IgD-negative memory B cell (primary cell): ENCODE data around the gene ARPP21. TPM values are rescaled to one million over a fixed set of nuclear protein-coding genes. Genes with fewer than 3 reads are reported as not detected.

Experiments used
- H3K27ac Mint-ChIP-seq, 3 donors: one replicate each; pipeline ENCODE4 v1.8.0; 2020 to 2022; ENCODE audit warnings: mild to moderate bottlenecking in 3 of 3, mixed read lengths in 3 of 3, moderate library complexity in 1 of 3
- H3K27me3 Mint-ChIP-seq: one replicate; pipeline ENCODE4 v1.8.0; 2021; ENCODE audit warnings: mixed read lengths
- H3K36me3 Mint-ChIP-seq: one replicate; pipeline ENCODE4 v1.8.0; 2020; ENCODE audit warnings: mild to moderate bottlenecking, mixed read lengths
- H3K4me1 Mint-ChIP-seq, 3 donors: one replicate each; pipeline ENCODE4 v1.8.0; 2020 to 2022; ENCODE audit warnings: mixed read lengths in 3 of 3, mild to moderate bottlenecking in 1 of 3
- H3K4me3 Mint-ChIP-seq, 4 donors: one replicate each; pipeline ENCODE4 v1.8.0; 2020 to 2022; ENCODE audit warnings: mild to moderate bottlenecking in 4 of 4, mixed read lengths in 4 of 4, moderate library complexity in 3 of 4
- H3K9me3 Mint-ChIP-seq, 3 donors: one replicate each; pipeline ENCODE4 v1.8.0; 2020 to 2021; ENCODE audit warnings: mixed read lengths in 3 of 3, mild to moderate bottlenecking in 1 of 3
- polyA plus RNA-seq: library from polyadenylated mRNA; unstranded; fragments of 300-500 nt; fragmentation: Illumina TruSeq; gene quantifications from one replicate; pipeline ENCODE4 v1.2.3, GENCODE V29; 2021

The ARPP21 gene
- polyA plus RNA-seq, 1 donor from 2014 or later, result not detected

DNA sequence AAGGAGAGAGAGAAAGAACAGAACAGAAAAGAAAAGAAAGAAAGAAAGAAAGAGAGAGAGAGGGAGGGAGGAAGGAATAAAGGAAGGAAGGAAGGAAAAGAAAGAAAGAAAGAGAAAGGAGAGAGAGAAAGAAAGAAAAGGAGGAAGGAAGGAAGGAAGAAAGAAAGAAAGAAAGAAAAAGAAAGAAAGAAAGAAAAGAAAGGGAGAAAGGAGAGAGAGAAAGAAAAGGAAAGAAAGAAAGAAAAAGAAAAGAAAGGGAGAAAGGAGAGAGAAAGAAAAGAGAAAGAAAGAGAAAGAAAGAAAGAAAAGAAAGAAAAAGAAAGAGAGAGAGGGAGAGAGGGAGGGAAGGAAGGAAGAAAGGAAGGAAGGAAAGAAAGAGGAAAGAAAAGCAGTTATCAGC, 108.8 kb downstream of the ARPP21 start:
- Mint-ChIP-seq H3K4me1 (no peaks in the 10 kb centered on the region), H3K27ac (no peak overlapping the region), H3K27me3 (no peaks in the 10 kb centered on the region), H3K36me3 (no peaks in the 10 kb centered on the region), H3K9me3 (no peaks in the 10 kb centered on the region), H3K4me3 (no peak overlapping the region)

GRCh38 chr3:35751207-35751606, 111.9 kb downstream of the ARPP21 start:
- peaks cover 3% of the 10 kb centered on the region for H3K27me3 Mint-ChIP-seq
- no peak overlapping the region for H3K4me3 Mint-ChIP-seq
- no peak overlapping the region for H3K27ac Mint-ChIP-seq
- no peaks in the 10 kb centered on the region for H3K4me1 Mint-ChIP-seq
- no peaks in the 10 kb centered on the region for H3K9me3 Mint-ChIP-seq
- H3K36me3 Mint-ChIP-seq, result no peaks in the 10 kb centered on the region

GRCh38 chr3:35757991-35758757, 118.8 kb downstream of the ARPP21 start:
- H3K4me1 Mint-ChIP-seq, result no peaks in the 10 kb centered on the region
- H3K36me3 Mint-ChIP-seq, result no peaks in the 10 kb centered on the region
- no peaks in the 10 kb centered on the region for H3K9me3 Mint-ChIP-seq
- no peak overlapping the region for H3K4me3 Mint-ChIP-seq
- no peak overlapping the region for H3K27ac Mint-ChIP-seq
- H3K27me3 Mint-ChIP-seq, result peaks cover 3% of the 10 kb centered on the region

DNA sequence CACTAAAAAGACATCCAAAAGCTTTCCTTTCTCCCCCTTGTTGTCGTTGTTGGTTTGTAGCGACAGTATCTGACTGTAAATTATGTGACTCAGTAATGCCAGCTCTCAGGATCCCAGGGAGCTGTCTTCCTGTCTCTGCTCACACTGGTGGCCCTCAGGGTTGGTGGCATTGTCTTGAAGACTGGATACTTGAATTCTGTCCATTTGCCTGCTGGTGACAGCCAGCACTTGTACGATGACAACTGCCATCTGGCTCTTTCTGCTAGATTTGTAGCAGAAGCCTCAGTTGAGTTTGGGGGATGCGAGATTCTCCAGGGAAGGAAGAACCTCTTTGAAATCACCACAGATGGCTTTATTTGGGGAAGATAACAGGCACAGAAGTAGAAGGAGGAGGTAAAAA, 120.8 kb downstream of the ARPP21 start:
- Mint-ChIP-seq H3K27me3 (peaks cover 2% of the 10 kb centered on the region), H3K9me3 (no peaks in the 10 kb centered on the region), H3K4me3 (no peak overlapping the region), H3K36me3 (no peaks in the 10 kb centered on the region), H3K4me1 (no peaks in the 10 kb centered on the region), H3K27ac (no peak overlapping the region)

- no peaks in the 10 kb centered on the region for H3K36me3 Mint-ChIP-seq
- H3K9me3 Mint-ChIP-seq, result no peaks in the 10 kb centered on the region
- H3K27ac Mint-ChIP-seq, result no peak overlapping the region
- no peaks in the 10 kb centered on the region for H3K27me3 Mint-ChIP-seq
- H3K4me3 Mint-ChIP-seq, result no peak overlapping the region
- H3K4me1 Mint-ChIP-seq, result no peaks in the 10 kb centered on the region
Measured at GRCh38 chr3:35761311-35761710, 122.0 kb downstream of the ARPP21 start.

GRCh38 chr3:35772381-35773015, 133.2 kb downstream of the ARPP21 start:
- no peaks in the 10 kb centered on the region for H3K27me3 Mint-ChIP-seq
- no peaks in the 10 kb centered on the region for H3K4me1 Mint-ChIP-seq
- H3K4me3 Mint-ChIP-seq, result no peak overlapping the region
- no peaks in the 10 kb centered on the region for H3K9me3 Mint-ChIP-seq
- no peaks in the 10 kb centered on the region for H3K36me3 Mint-ChIP-seq
- H3K27ac Mint-ChIP-seq, result no peak overlapping the region

DNA sequence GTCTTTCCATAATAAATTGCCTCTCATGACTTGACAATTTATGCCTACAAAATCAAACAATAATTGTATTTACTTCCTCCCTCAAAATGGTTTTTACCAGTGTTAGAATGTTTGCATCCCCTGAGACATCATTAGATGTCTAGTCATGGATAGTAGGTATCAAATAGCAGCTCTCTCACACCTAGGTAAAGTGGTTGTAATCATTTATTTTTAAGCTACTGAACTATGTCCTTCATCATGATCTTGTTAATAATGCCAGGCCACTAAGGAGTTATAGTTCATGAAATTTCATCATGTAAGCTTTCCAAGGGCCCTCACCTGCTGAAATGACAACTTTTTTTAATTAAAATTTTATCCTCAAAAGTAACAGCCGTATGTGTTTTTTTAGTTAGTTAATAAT, 134.1 kb downstream of the ARPP21 start:
- Mint-ChIP-seq H3K36me3 (no peaks in the 10 kb centered on the region), H3K4me1 (no peaks in the 10 kb centered on the region), H3K9me3 (no peaks in the 10 kb centered on the region), H3K4me3 (no peak overlapping the region), H3K27ac (no peak overlapping the region), H3K27me3 (no peaks in the 10 kb centered on the region)

- no peaks in the 10 kb centered on the region for H3K4me1 Mint-ChIP-seq
- no peaks in the 10 kb centered on the region for H3K9me3 Mint-ChIP-seq
- no peaks in the 10 kb centered on the region for H3K27me3 Mint-ChIP-seq
- H3K4me3 Mint-ChIP-seq, result no peak overlapping the region
- H3K27ac Mint-ChIP-seq, result no peak overlapping the region
- no peaks in the 10 kb centered on the region for H3K36me3 Mint-ChIP-seq
Measured at GRCh38 chr3:35776346-35776745, 137.0 kb downstream of the ARPP21 start.

GRCh38 chr3:35777065-35777464, 137.7 kb downstream of the ARPP21 start:
- Mint-ChIP-seq H3K36me3 (no peaks in the 10 kb centered on the region), H3K4me3 (no peak overlapping the region), H3K27me3 (no peaks in the 10 kb centered on the region)

DNA sequence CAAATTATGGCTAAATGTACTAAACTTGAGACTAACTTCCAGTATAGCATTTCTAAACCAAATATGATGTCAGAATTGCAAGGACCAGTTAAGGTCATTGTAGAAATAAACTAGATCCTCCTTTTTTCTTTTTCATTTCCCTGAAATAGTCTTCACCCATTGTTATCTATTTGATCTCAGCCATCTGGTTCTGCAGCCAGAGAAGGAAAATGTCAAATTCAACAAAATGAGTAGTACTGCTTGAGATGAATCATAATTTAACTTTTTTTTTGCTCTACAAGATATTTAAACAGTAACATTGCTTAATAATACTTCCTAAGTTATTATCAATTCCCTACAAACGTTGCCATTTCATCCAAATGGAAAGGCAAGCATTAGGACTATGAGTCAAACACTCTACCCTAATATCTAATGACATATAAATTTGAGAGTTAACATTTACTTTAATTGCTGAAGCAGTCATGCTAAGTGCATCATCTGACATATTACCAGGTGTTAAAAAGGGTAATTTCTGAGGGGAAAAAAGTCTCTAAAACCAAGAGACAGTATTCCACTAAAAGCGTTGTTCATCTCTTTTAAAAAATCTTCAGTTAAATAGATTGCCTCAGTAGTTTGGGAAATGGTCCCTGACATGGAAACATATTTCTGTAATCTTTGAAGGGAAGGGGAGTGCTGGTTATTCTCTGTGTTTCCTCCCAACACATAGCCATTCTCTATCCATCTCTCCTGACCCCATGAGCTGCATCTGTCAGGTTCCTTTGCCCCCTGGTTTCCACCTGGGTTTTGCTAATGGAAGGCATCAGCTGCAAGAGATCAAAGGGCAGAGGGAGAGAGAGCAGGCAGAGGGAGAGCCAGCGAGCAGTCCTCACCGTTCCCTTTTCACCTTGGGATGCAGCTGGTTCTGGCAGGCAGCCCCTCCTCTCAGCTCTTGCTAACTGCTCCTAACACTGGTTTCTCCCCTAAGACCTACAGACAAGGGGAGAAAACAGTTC, 138.5 kb downstream of the ARPP21 start:
- H3K9me3 Mint-ChIP-seq, result no peaks in the 10 kb centered on the region
- no peak overlapping the region for H3K4me3 Mint-ChIP-seq
- no peaks in the 10 kb centered on the region for H3K27me3 Mint-ChIP-seq
- H3K27ac Mint-ChIP-seq, result no peak overlapping the region
- no peaks in the 10 kb centered on the region for H3K4me1 Mint-ChIP-seq
- H3K36me3 Mint-ChIP-seq, result no peaks in the 10 kb centered on the region

More at GRCh38 chr3:35777065-35777464, 137.7 kb downstream of the ARPP21 start:
- Mint-ChIP-seq H3K4me1 (no peaks in the 10 kb centered on the region), H3K27ac (no peak overlapping the region), H3K9me3 (no peaks in the 10 kb centered on the region)

- no peaks in the 10 kb centered on the region for H3K27me3 Mint-ChIP-seq
- no peaks in the 10 kb centered on the region for H3K4me1 Mint-ChIP-seq
- H3K36me3 Mint-ChIP-seq, result no peaks in the 10 kb centered on the region
- H3K4me3 Mint-ChIP-seq, result no peak overlapping the region
- no peaks in the 10 kb centered on the region for H3K9me3 Mint-ChIP-seq
- no peak overlapping the region for H3K27ac Mint-ChIP-seq
Measured at GRCh38 chr3:35779611-35780010, 140.3 kb downstream of the ARPP21 start.

GRCh38 chr3:35780800-35781199, 141.5 kb downstream of the ARPP21 start:
- Mint-ChIP-seq H3K4me1 (peaks cover 0 to 2% (median 0%) of the 10 kb centered on the region in 3 donors), H3K36me3 (no peaks in the 10 kb centered on the region), H3K4me3 (no peak overlapping the region), H3K9me3 (no peaks in the 10 kb centered on the region), H3K27ac (no peak overlapping the region), H3K27me3 (no peaks in the 10 kb centered on the region)

- Mint-ChIP-seq H3K9me3 (no peaks in the 10 kb centered on the region), H3K4me1 (peaks cover 0 to 2% (median 0%) of the 10 kb centered on the region in 3 donors), H3K4me3 (no peak overlapping the region), H3K27ac (no peak overlapping the region), H3K36me3 (no peaks in the 10 kb centered on the region), H3K27me3 (no peaks in the 10 kb centered on the region)
Measured at GRCh38 chr3:35781558-35781957, 142.2 kb downstream of the ARPP21 start.

- no peaks in the 10 kb centered on the region for H3K36me3 Mint-ChIP-seq
- H3K27ac Mint-ChIP-seq, result no peak overlapping the region
- H3K4me3 Mint-ChIP-seq, result no peak overlapping the region
- H3K27me3 Mint-ChIP-seq, result no peaks in the 10 kb centered on the region
- H3K9me3 Mint-ChIP-seq, result no peaks in the 10 kb centered on the region
- H3K4me1 Mint-ChIP-seq, result peaks cover 0 to 2% (median 0%) of the 10 kb centered on the region in 3 donors
Measured at GRCh38 chr3:35782355-35782754, 143.0 kb downstream of the ARPP21 start.

DNA sequence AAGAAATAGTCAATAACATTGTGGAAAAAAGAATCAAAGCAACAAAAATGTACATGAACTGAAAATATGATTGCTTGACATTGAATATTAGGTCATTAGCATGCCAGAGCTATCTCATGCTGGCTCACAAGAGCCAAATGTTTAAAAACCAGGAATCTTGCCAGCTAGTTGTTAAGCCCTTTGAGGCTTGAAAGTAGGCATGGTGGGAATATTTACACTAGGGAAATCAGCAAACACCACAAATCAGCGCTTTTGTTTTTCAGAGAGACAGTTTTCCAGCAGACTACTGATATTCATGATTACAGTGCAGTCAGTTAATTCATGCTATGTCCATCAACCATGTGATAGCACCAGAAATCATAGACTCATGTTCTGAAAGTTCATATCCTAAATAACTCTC, 144.8 kb downstream of the ARPP21 start:
- no peak overlapping the region for H3K4me3 Mint-ChIP-seq
- H3K27me3 Mint-ChIP-seq, result no peaks in the 10 kb centered on the region
- no peaks in the 10 kb centered on the region for H3K9me3 Mint-ChIP-seq
- H3K36me3 Mint-ChIP-seq, result no peaks in the 10 kb centered on the region
- H3K4me1 Mint-ChIP-seq, result peaks cover 0 to 2% (median 0%) of the 10 kb centered on the region in 3 donors
- H3K27ac Mint-ChIP-seq, result no peak overlapping the region
